Sigmoid colon (tissue), 4 donors: ENCODE data around the gene DCK.

ENCODE experiments used
- CTCF ChIP-seq, 4 experiments: fragments of 450-650 bp in 3 of 4; fragments of 200-600 bp in 1 of 4; IDR thresholded peaks; one replicate each; pipeline ENCODE4 v1.5.1; 2016 to 2019; ENCODE audit warnings: antibody characterized with exemption in 4 of 4, mild to moderate bottlenecking in 3 of 4, moderate library complexity in 2 of 4
- EP300 ChIP-seq, 4 donors: sonication (generic); formaldehyde crosslinking; IDR thresholded peaks; one replicate each; pipeline ENCODE4 v1.6.1; 2017; ENCODE audit warnings: antibody characterized with exemption in 4 of 4
- POLR2A ChIP-seq, 2 donors: fragments of 450-650 bp; IDR thresholded peaks; one replicate each; pipeline ENCODE4 v1.6.1; 2016; ENCODE audit warnings: antibody characterized with exemption in 2 of 2, mild to moderate bottlenecking in 2 of 2, moderate library complexity in 2 of 2
- POLR2AphosphoS5 ChIP-seq, 4 donors: sonication (generic); formaldehyde crosslinking; IDR thresholded peaks; one replicate each; pipeline ENCODE4 v1.6.1; 2017; ENCODE audit warnings: antibody characterized with exemption in 4 of 4

GRCh38 chr4:71070015-71070414 is 76.6 kb downstream of the DCK start:
- TF ChIP-seq CTCF (IDR thresholded peaks at IDR 0.05) = no peak
- no peak for TF ChIP-seq EP300 (IDR thresholded peaks at IDR 0.05)
- no peak for TF ChIP-seq POLR2AphosphoS5 (IDR thresholded peaks at IDR 0.05)
- TF ChIP-seq POLR2A (IDR thresholded peaks at IDR 0.05) = no peak
